ENCODE measurements around the gene SELENOS. TPM values are rescaled to one million over a fixed set of nuclear protein-coding genes. Genes with fewer than 3 reads are reported as not detected.

The SELENOS gene
- total RNA-seq = 56.2 and 64.9 TPM in 2 replicates

GRCh38 chr15:101277038-101277822 lies at the start of gene SELENOS:
Gene SELENOS (minus strand): TSS chr15:101277485. CDS start chr15:101277417, 68 bp downstream.

GRCh38 chr15:101294731-101295606 lies 17.7 kb upstream of the SELENOS start, which contains the start of gene SNRPA1:
Gene SNRPA1 (minus strand): TSS chr15:101295248. CDS start chr15:101295178, 70 bp downstream.

GRCh38 chr15:101251830-101252820 lies 25.2 kb downstream of the SELENOS start, which contains the start of gene CHSY1:
Gene CHSY1 (minus strand): TSS chr15:101252048. CDS start chr15:101251456, 592 bp downstream.

Other genes with a start within 250 kb of the SELENOS start
- gene CHSY1, start 25.4 kb downstream of the SELENOS start, total RNA-seq = 23.8 and 26.4 TPM in 2 replicates
- 59.3 and 62.3 TPM in 2 replicates for gene SNRPA1, start 17.8 kb upstream of the SELENOS start, total RNA-seq
- gene PCSK6, start 212.2 kb upstream of the SELENOS start, total RNA-seq = 0.17 TPM in 1 of 2 replicates, not detected in the other